DND-41 (cell line): Measurements from ENCODE around the gene RANBP2.

ENCODE experiments used
- ATAC-seq: fragments of 200-7000 bp; cut with Tn5 transposase; 3 replicates; pipeline ENCODE4 v1.9.1; 2021; ENCODE audit warnings: low read depth; ENCODE audit not compliant: insufficient read depth
- DNase-seq: peaks from one replicate; pipeline ENCODE4 v3.0.0-alpha.2; 2020
- H2AFZ ChIP-seq: 2 replicates; pipeline ENCODE4 v1.6.0; 2012; ENCODE audit warnings: low read depth, low read length
- H3K27ac ChIP-seq: 2 replicates; pipeline ENCODE4 v1.5.1; 2012; ENCODE audit warnings: low read length, inconsistent platforms
- H3K27me3 ChIP-seq: fragments of 200-600 bp; sonication (generic); 2 replicates; pipeline ENCODE4 v1.6.0; 2012; ENCODE audit warnings: low read length, mild to moderate bottlenecking, inconsistent platforms; ENCODE audit not compliant: insufficient read depth, poor library complexity
- H3K36me3 ChIP-seq: 2 replicates; pipeline ENCODE4 v1.5.1; 2012; ENCODE audit warnings: low read length, inconsistent platforms; ENCODE audit not compliant: insufficient read depth
- H3K4me1 ChIP-seq: 2 replicates; pipeline ENCODE4 v1.5.1; 2012; ENCODE audit warnings: mild to moderate bottlenecking, low read length; ENCODE audit not compliant: insufficient read depth
- H3K4me2 ChIP-seq: 2 replicates; pipeline ENCODE4 v1.6.0; 2012; ENCODE audit warnings: mild to moderate bottlenecking, moderate library complexity, low read length, inconsistent platforms; ENCODE audit not compliant: insufficient read depth
- H3K4me3 ChIP-seq, 2 experiments: fragments of 200-600 bp in 1 of 2; shearing (Covaris generic) in 1 of 2; 2 replicates each; pipeline ENCODE4 v1.5.1; 2012 to 2016; ENCODE audit warnings: inconsistent platforms in 2 of 2, low read length in 2 of 2, mild to moderate bottlenecking in 2 of 2, low read depth in 1 of 2, moderate library complexity in 1 of 2
- H3K79me2 ChIP-seq: 2 replicates; pipeline ENCODE4 v1.6.0; 2012; ENCODE audit warnings: low read length, inconsistent platforms; ENCODE audit not compliant: insufficient read depth
- H3K9ac ChIP-seq: 2 replicates; pipeline ENCODE4 v1.6.0; 2012; ENCODE audit warnings: low read depth, mild to moderate bottlenecking, inconsistent platforms, low read length, moderate library complexity
- H3K9me3 ChIP-seq: 2 replicates; pipeline ENCODE4 v1.5.1; 2012; ENCODE audit warnings: low read length, moderate library complexity, mild to moderate bottlenecking, inconsistent platforms; ENCODE audit not compliant: insufficient read depth, severe bottlenecking
- H4K20me1 ChIP-seq: 2 replicates; pipeline ENCODE4 v1.6.0; 2012; ENCODE audit warnings: low read length; ENCODE audit not compliant: insufficient read depth
- EZH2 ChIP-seq: IDR thresholded peaks from 3 replicates; pipeline ENCODE4 v1.6.1; 2012; ENCODE audit warnings: borderline replicate concordance, low read depth, mild to moderate bottlenecking, moderate library complexity, low read length, inconsistent platforms; ENCODE audit not compliant: severe bottlenecking
- TF ChIP-seq, protein P1 (sequence below): IDR thresholded peaks from 2 replicates; pipeline ENCODE4 v1.5.1; 2012; ENCODE audit warnings: borderline replicate concordance, low read length, moderate library complexity, mild to moderate bottlenecking; ENCODE audit not compliant: poor library complexity, severe bottlenecking; ENCODE audit errors: extremely low read depth

RANBP2 gene

DNA sequence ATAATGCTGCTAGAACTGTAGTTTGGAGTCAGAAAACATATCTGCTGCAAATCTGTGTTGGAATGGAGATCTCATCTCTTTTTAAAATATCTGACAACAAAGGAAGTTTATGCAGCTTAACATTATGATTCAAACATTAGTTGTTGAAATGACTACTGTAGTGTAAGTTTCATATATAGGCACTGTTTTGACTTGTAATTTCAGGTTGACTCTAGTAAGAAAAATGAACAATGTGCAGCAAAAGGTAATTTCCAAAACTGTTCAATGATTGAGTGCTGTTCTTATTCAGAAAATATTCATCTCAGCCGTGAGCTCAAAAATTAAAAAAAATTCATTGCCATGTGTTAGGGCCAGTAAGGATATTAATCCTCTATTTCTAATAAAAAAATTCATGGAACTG is 115.8 kb downstream of the RANBP2 start:
- H3K4me3 ChIP-seq: no peak overlapping the region
- H3K4me2 ChIP-seq: no peak overlapping the region
- peaks cover 73% of the 10 kb centered on the region for H3K36me3 ChIP-seq
- no peak overlapping the region for H3K9ac ChIP-seq
- peaks cover 2% of the 10 kb centered on the region; the same call in 1 of the 2 replicates for H4K20me1 ChIP-seq
- DNase-seq: no peak
- no peak overlapping the region; the same call in 1 of the 2 replicates for H3K27ac ChIP-seq
- H2AFZ ChIP-seq: no peak overlapping the region
- peaks cover 74% of the 10 kb centered on the region for H3K79me2 ChIP-seq
- H3K9me3 ChIP-seq: peaks cover 9% of the 10 kb centered on the region
- H3K27me3 ChIP-seq: no peaks in the 10 kb centered on the region
- TF ChIP-seq, protein P1, sequence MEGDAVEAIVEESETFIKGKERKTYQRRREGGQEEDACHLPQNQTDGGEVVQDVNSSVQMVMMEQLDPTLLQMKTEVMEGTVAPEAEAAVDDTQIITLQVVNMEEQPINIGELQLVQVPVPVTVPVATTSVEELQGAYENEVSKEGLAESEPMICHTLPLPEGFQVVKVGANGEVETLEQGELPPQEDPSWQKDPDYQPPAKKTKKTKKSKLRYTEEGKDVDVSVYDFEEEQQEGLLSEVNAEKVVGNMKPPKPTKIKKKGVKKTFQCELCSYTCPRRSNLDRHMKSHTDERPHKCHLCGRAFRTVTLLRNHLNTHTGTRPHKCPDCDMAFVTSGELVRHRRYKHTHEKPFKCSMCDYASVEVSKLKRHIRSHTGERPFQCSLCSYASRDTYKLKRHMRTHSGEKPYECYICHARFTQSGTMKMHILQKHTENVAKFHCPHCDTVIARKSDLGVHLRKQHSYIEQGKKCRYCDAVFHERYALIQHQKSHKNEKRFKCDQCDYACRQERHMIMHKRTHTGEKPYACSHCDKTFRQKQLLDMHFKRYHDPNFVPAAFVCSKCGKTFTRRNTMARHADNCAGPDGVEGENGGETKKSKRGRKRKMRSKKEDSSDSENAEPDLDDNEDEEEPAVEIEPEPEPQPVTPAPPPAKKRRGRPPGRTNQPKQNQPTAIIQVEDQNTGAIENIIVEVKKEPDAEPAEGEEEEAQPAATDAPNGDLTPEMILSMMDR: no peak
- TF ChIP-seq EZH2: no peak
- H3K4me1 ChIP-seq: peaks cover 24% of the 10 kb centered on the region
- ATAC-seq: no peak
